ENCODE results near the gene ITPA.

GRCh38 chr20:3237958-3238615, 28.8 kb downstream of the ITPA start:
- no peak for TF ChIP-seq POLR2AphosphoS5 (IDR thresholded peaks at IDR 0.05; ENCODE audit: insufficient read depth in 1 of 2, low read depth in 1 of 2)
- TF ChIP-seq, protein P1, sequence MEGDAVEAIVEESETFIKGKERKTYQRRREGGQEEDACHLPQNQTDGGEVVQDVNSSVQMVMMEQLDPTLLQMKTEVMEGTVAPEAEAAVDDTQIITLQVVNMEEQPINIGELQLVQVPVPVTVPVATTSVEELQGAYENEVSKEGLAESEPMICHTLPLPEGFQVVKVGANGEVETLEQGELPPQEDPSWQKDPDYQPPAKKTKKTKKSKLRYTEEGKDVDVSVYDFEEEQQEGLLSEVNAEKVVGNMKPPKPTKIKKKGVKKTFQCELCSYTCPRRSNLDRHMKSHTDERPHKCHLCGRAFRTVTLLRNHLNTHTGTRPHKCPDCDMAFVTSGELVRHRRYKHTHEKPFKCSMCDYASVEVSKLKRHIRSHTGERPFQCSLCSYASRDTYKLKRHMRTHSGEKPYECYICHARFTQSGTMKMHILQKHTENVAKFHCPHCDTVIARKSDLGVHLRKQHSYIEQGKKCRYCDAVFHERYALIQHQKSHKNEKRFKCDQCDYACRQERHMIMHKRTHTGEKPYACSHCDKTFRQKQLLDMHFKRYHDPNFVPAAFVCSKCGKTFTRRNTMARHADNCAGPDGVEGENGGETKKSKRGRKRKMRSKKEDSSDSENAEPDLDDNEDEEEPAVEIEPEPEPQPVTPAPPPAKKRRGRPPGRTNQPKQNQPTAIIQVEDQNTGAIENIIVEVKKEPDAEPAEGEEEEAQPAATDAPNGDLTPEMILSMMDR (IDR thresholded peaks at IDR 0.05): no peak
